HFF-Myc (cell line): ENCODE results near the gene RIN3.
A peak's percentile ranks its signal among the peaks of the same experiment; 100 is the strongest.

ENCODE experiments used
- DNase-seq: peaks from one replicate; pipeline ENCODE4 v3.0.0-alpha.2; 2011; ENCODE audit warnings: low read depth; ENCODE audit errors: extremely low read depth
- H3K4me3 ChIP-seq: replicated peaks from 2 replicates; pipeline ENCODE4 v1.5.1; 2011; ENCODE audit warnings: low read depth, mild to moderate bottlenecking, control low read depth, low read length
- TF ChIP-seq, protein P1 (sequence below): IDR thresholded peaks from 2 replicates; pipeline ENCODE4 v1.5.1; 2012; ENCODE audit warnings: mild to moderate bottlenecking, low read depth, low read length, control low read depth; ENCODE audit errors: missing control alignments

The RIN3 gene

GRCh38 chr14:92470215-92470614, 43.4 kb upstream of the RIN3 start:
- peak; percentile 96 for DNase-seq
- H3K4me3 ChIP-seq = no peak overlapping the region
- TF ChIP-seq, protein P1, sequence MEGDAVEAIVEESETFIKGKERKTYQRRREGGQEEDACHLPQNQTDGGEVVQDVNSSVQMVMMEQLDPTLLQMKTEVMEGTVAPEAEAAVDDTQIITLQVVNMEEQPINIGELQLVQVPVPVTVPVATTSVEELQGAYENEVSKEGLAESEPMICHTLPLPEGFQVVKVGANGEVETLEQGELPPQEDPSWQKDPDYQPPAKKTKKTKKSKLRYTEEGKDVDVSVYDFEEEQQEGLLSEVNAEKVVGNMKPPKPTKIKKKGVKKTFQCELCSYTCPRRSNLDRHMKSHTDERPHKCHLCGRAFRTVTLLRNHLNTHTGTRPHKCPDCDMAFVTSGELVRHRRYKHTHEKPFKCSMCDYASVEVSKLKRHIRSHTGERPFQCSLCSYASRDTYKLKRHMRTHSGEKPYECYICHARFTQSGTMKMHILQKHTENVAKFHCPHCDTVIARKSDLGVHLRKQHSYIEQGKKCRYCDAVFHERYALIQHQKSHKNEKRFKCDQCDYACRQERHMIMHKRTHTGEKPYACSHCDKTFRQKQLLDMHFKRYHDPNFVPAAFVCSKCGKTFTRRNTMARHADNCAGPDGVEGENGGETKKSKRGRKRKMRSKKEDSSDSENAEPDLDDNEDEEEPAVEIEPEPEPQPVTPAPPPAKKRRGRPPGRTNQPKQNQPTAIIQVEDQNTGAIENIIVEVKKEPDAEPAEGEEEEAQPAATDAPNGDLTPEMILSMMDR = no peak

DNA sequence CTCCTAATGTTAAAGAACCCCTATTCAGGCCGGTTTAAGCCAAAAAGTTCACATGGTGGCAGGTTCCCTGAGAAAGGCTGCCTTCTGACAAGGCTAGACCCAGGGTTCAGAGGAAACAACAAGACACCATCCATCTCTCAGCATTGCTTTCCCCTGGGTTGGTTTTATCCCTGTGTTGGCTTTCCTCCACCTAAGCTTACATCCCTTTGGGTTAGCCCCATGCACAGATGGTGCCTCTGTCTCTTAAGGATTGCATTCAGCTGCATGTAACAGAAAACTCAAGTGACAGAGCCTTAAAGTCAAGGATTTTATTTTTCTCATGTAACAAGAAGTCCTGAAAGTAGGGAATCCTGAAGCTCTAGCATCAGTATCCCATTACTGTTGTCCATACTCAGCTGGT, 42.8 kb upstream of the RIN3 start:
- DNase-seq = no peak
- TF ChIP-seq, protein P1 = no peak
- H3K4me3 ChIP-seq = no peak overlapping the region

GRCh38 chr14:92471919-92472318, 41.7 kb upstream of the RIN3 start:
- no peak overlapping the region for H3K4me3 ChIP-seq
- DNase-seq = peak; percentile 90
- TF ChIP-seq, protein P1 = no peak

- TF ChIP-seq, protein P1 = no peak
Observed at GRCh38 chr14:92472860-92473259, 40.7 kb upstream of the RIN3 start.

GRCh38 chr14:92473261-92473968, 40.2 kb upstream of the RIN3 start:
- DNase-seq = no peak
- no peak overlapping the region for H3K4me3 ChIP-seq
- TF ChIP-seq, protein P1 = no peak

More at GRCh38 chr14:92472860-92473259, 40.7 kb upstream of the RIN3 start:
- no peak overlapping the region for H3K4me3 ChIP-seq
- no peak for DNase-seq

GRCh38 chr14:92473969-92474535, 39.5 kb upstream of the RIN3 start:
- TF ChIP-seq, protein P1 = no peak
- no peak overlapping the region for H3K4me3 ChIP-seq
- DNase-seq = no peak
